Heart left ventricle (tissue), 16 donors: ENCODE results near the gene CYGB. TPM values are rescaled to one million over a fixed set of nuclear protein-coding genes. Genes with fewer than 3 reads are reported as not detected.

ENCODE experiments used
- ATAC-seq, 4 donors: fragments of 200-7000 bp; cut with Tn5 transposase; one replicate each; pipeline ENCODE4 v1.9.1; 2020 to 2022; ENCODE audit warnings: moderate library complexity in 4 of 4, mild to moderate bottlenecking in 3 of 4, moderate number of reproducible peaks in 1 of 4
- DNase-seq, 5 donors: peaks; one replicate each; pipeline ENCODE4 v3.0.0-alpha.2; 2020
- H3K27ac ChIP-seq, 12 donors: fragments of 200-600 bp; sonication (generic) in 4 of 12; one replicate each; pipeline versions ENCODE4 v1.5.0 to v1.8.0; 2016 to 2022; ENCODE audit warnings: mild to moderate bottlenecking in 2 of 12
- H3K27me3 ChIP-seq, 9 donors: fragments of 200-600 bp; sonication (generic) in 2 of 9; one replicate each; pipeline versions ENCODE4 v1.5.1 to v1.8.0; 2016 to 2022; ENCODE audit warnings: mild to moderate bottlenecking in 3 of 9
- H3K36me3 ChIP-seq, 9 donors: fragments of 200-600 bp; sonication (generic) in 2 of 9; one replicate each; pipeline versions ENCODE4 v1.5.0 to v1.8.0; 2018 to 2022; ENCODE audit warnings: mild to moderate bottlenecking in 2 of 9
- H3K4me1 ChIP-seq, 12 donors: fragments of 200-600 bp; sonication (generic) in 4 of 12; one replicate each; pipeline versions ENCODE4 v1.5.0 to v1.8.0; 2016 to 2022; ENCODE audit warnings: mild to moderate bottlenecking in 3 of 12
- H3K4me3 ChIP-seq, 12 donors: fragments of 200-600 bp; sonication (generic) in 4 of 12; one replicate each; pipeline versions ENCODE4 v1.5.0 to v1.8.0; 2017 to 2022; ENCODE audit warnings: mild to moderate bottlenecking in 9 of 12, moderate library complexity in 4 of 12
- H3K9me3 ChIP-seq, 12 donors: fragments of 200-600 bp; sonication (generic) in 4 of 12; one replicate each; pipeline versions ENCODE4 v1.5.0 to v1.8.0; 2016 to 2022; ENCODE audit warnings: mild to moderate bottlenecking in 1 of 12
- CTCF ChIP-seq, 12 donors: fragments of 200-600 bp; sonication (generic) in 4 of 12; IDR thresholded peaks; one replicate each; pipeline versions ENCODE4 v1.5.0 to v1.8.0; 2018 to 2022; ENCODE audit warnings: antibody characterized with exemption in 12 of 12, mild to moderate bottlenecking in 5 of 12
- POLR2A ChIP-seq, 2 donors: fragments of 450-650 bp; IDR thresholded peaks; one replicate each; pipeline ENCODE4 v1.6.1; 2017; ENCODE audit warnings: antibody characterized with exemption in 2 of 2, mild to moderate bottlenecking in 2 of 2, moderate library complexity in 2 of 2
- WGBS, 4 donors: extraction: QIAGEN DNeasy Blood & Tissue Kit in 2 of 4; methylation state at CpG; one replicate each; pipeline versions ENCODE4 v1.1.5 to v1.1.7; 2013 to 2018; 5-methylcytosine and 5-hydroxymethylcytosine counted together
- intact Hi-C, 10 donors: fragments of 100-400 bp; cut with DNase I; formaldehyde crosslinking; loops; one replicate each; pipeline versions ENCODE4 v1.11.1 to v1.14.2; 2022
- polyA plus RNA-seq, 2 donors: library from polyadenylated mRNA; stranded (reverse); fragments of 200-250 nt; gene quantifications; one replicate each; pipeline ENCODE4 v1.2.3, GENCODE V29; 2013
- total RNA-seq, 9 donors: library from RNA; depleted of rRNA in 2 of 9; stranded (reverse); fragments of >200 nt in 2 of 9; fragmentation: NEBNext Ultra II Directional in 3 of 9; extraction: Animal tissue kit (Norgen Biotek cat#: 25700) in 3 of 9; gene quantifications; one replicate each; pipeline versions ENCODE4 v1.1.0 to v1.2.4, GENCODE V29; 2016 to 2023
- donor health status: ischemic (EF 13 %, LVEDD 7.1; RV severe dilation, severe dysfunction).
- donor health status: healthy with polysubstance abuse.
- donor health status: DM: no; HTN: yes; CAD: no.
- donor health status: DM: no; HTN: no; CAD: no.
- donor health status: ischemic (EF 25% LVEDD 6.9; RV normal size, moderate dysfunction).
- donor health status: ischemic (EF 25% LVEDD 5.7; RV mildly dilated, moderate dysfunction).
- donor health status: healthy.
- donor health status: DM: yes; HTN: yes; CAD: no.
- donor health status: ischemic (EF 35%, LVEDD 5.7; RV mildly dilated, moderate dysfunction).
- donor health status: nonischemic (EF 11% LVEDD 7.7; RV severe dilation, severe dysfunction).
- donor health status: DM: yes; HTN: yes; CAD: no.
- donor health status: PGD.
- donor health status: ischemic (EF 29% LVEDD 5.4; RV normal size, mild dysfunction).
- donor health status: nonischemic (EF 23%, LVEDD 6.1; RV moderate dilation, normal function).

Gene CYGB
- total and polyA plus RNA-seq, 11 donors = 11.8 to 37.9 (median 21.9) TPM

DNA sequence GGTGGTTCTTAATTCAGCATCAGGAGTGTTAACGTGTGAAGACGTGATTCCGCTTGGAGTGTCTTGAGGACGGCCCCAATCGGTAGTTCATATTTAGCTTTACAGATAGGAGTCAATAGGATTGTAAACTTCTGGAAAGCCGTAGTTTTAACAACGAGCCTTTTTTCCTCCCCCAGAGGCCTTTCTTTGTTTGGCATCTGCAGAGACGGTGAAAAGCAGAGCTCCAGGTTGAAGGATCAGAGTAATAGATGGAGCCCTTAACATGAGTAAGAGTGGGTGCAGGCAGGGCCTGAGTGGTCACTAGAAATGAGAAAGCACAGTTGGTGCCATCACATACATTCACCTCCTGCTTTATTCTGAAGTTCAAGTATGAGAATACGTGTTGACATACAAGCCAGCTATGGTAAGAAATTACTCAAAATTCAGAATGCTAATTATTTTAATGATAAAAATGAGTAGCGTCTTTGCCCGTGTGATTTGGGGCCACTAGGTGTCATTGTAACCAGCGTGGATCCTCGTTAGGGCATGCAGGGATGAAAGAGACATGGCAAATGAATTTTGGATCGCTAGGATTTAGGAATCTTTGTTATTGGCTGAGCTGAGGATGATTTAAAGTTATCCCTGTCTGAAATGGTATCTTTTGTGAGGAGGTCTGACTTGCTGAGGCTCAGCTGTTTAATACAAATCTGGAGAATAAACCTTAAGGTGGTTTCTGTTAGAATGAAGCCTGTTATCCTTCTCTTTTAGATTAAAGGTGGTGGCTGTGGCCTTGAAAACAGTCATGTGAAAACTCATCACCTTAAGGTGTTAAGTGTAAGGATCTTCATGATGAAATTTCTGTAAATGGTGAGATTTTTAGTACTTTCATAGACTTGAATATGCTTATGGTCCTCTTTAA lies 20.9 kb upstream of the CYGB start:
- H3K9me3 ChIP-seq = no peaks in the 10 kb centered on the region
- DNase-seq (no peak), ATAC-seq (peak in 2 of 4 donors; percentile 35 to 49)
- H3K27me3 ChIP-seq = no peaks in the 10 kb centered on the region
- 1 to 2% (median 1%) methylated on average over 14 of the region's 14 CpGs for WGBS, 4 donors
- H3K4me1 ChIP-seq = peaks cover 5 to 68% (median 48%) of the 10 kb centered on the region in 12 donors
- peak overlapping the region in 11 of 12 donors; percentile 74 to 95 (median 84) for H3K27ac ChIP-seq
- intact Hi-C loops = loop anchor here in 7 of 10 donors (2.0 to 10.0 kb wide), 10 partner anchors 64 to 169 kb away; partner anchors contain the start of genes MXRA7 (in 3 of the 7), JMJD6 (in 2 of the 7) and METTL23 (in 2 of the 7)
- peak in 11 of 12 donors; percentile 15 to 71 (median 56) for TF ChIP-seq CTCF (IDR thresholded peaks at IDR 0.05)
- no peak for TF ChIP-seq POLR2A (IDR thresholded peaks at IDR 0.05)
- peaks cover 0 to 30% (median 18%) of the 10 kb centered on the region in 9 donors for H3K36me3 ChIP-seq
- peak overlapping the region; percentile 54 to 88 (median 73) for H3K4me3 ChIP-seq

GRCh38 chr17:76557368-76558197 lies 20.1 kb upstream of the CYGB start:
- DNase-seq (peak; percentile 94 to 96 (median 95)), ATAC-seq (peak; percentile 76 to 92 (median 92))
- peak overlapping the region; percentile 54 to 88 (median 73) for H3K4me3 ChIP-seq
- H3K27me3 ChIP-seq = no peaks in the 10 kb centered on the region
- peak in 1 of 2 donors; percentile 77 for TF ChIP-seq POLR2A (IDR thresholded peaks at IDR 0.05)
- peak; percentile 33 to 70 (median 49) for TF ChIP-seq CTCF (IDR thresholded peaks at IDR 0.05)
- peaks cover 0 to 22% (median 13%) of the 10 kb centered on the region in 9 donors for H3K36me3 ChIP-seq
- 0 to 1% (median 1%) methylated on average over 52 to 55 of the region's 55 CpGs for WGBS, 4 donors
- H3K9me3 ChIP-seq = no peaks in the 10 kb centered on the region
- peaks cover 5 to 61% (median 48%) of the 10 kb centered on the region in 12 donors for H3K4me1 ChIP-seq
- intact Hi-C loops = loop anchor here in 7 of 10 donors (1.0 to 10.0 kb wide), 11 partner anchors 65 to 170 kb away; partner anchors contain the start of genes MXRA7 (in 3 of the 7), JMJD6 (in 2 of the 7) and METTL23 (in 2 of the 7)
- H3K27ac ChIP-seq = peak overlapping the region; percentile 74 to 95 (median 84)

DNA sequence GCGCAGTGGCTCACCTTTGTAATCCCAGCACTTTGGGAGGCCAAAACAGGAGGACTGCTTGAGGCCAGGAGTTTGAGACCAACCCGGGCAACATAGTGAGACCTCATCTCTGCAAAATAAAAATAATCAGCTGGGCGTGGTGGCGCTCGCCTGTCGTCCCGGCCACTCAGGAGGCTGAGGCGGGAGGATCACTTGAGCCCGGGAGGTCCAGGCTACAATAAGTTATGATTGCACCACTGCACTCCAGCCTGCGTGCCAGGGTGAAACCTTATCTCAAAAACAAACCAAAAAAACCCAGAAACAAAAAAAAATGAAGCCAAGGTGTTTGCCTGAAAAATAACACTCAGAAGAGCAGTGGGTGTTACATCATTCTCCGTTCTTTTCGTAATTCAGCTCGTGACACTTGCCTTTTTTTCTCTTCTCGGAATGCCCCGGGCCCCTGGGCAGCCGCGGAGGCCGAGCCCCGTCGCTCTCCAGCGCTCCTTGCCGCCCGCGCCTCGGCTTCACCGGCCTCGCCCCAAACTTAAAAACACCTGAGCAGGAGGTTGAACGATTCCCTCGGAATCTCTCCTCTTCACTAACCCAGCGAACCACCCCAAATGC lies 19.4 kb upstream of the CYGB start:
- WGBS, 4 donors = 41 to 47% (median 44%) methylated on average over 30 of the region's 30 CpGs

More for the DNA sequence above, 19.4 kb upstream of the CYGB start:
- TF ChIP-seq CTCF (IDR thresholded peaks at IDR 0.05) = no peak
- no peak for TF ChIP-seq POLR2A (IDR thresholded peaks at IDR 0.05)
- H3K36me3 ChIP-seq = peaks cover 0 to 17% (median 10%) of the 10 kb centered on the region in 9 donors
- H3K27me3 ChIP-seq = no peaks in the 10 kb centered on the region
- no peaks in the 10 kb centered on the region for H3K9me3 ChIP-seq
- H3K4me1 ChIP-seq = peaks cover 5 to 57% (median 44%) of the 10 kb centered on the region in 12 donors
- peak in 1 of 5 donors; percentile 33 for DNase-seq
- intact Hi-C loops = loop anchor here in 7 of 10 donors (1.0 to 10.0 kb wide), 11 partner anchors 65 to 170 kb away; partner anchors contain the start of genes MXRA7 (in 3 of the 7), JMJD6 (in 2 of the 7) and METTL23 (in 2 of the 7)
- peak overlapping the region; percentile 74 to 95 (median 84) for H3K27ac ChIP-seq
- ATAC-seq = peak in 2 of 4 donors; percentile 9 to 11
- H3K4me3 ChIP-seq = peak overlapping the region; percentile 54 to 88 (median 73)
